Measurements from ENCODE around the gene HGFAC. TPM values are rescaled to one million over a fixed set of nuclear protein-coding genes. Genes with fewer than 3 reads are reported as not detected.

HGFAC gene
- polyA plus RNA-seq, 1 of the 3 experiments (the other 2 are of a cell fraction), result 0.43 TPM

DNA sequence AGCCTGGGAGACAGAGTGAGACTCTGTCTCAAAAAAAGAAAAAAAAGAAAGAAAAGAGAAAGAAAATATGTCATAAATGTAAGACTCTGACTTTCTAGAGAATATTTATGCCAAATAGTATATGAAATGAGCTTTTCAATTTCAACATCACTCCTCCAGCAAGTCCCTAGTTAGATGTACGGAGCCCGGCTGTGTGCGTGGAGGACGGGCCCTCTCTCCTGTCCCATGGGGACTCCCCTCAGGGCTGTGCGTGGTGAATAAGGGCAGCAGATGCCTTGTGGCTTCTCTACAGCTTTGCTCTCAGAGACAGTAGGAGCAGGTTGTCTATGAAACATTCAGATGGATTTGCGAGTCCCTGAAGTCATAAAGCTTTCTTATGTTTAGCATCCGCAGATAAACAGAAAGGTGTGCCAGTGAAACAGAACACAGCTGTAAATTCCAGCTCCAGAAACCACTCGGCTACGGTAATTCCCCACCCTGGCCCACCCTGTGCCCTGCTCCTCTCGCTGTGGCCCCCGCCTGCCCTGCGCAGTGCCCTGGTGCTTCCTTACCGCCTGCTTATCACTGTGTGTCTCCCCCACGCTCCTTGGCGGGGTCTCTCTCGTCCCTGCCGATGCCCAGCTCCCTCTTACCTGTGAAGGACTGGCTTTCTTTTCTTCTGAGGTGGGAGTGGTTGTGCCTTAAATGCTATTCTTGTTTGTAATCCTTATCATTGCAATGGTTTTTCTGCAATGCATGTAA is 13.9 kb upstream of the HGFAC start:
- WGBS (ENCODE audit: low lambda C conversion rate), result 98% methylated on average over 14 of the region's 17 CpGs
- Histone ChIP-seq H3K79me2 (ENCODE audit: insufficient read depth) (no peaks in the 10 kb centered on the region), H4K20me1 (ENCODE audit: insufficient read depth) (no peaks in the 10 kb centered on the region), H3F3A (replicated peaks; ENCODE audit: insufficient read depth) (no peaks in the 10 kb centered on the region), H2AFZ (ENCODE audit: low read depth) (no peak overlapping the region), H3K4me3 (ENCODE audit: low read depth in 2 of 2, low read length in 1 of 2) (no peak overlapping the region), H3K27ac (ENCODE audit: low read depth in 2 of 2, low read length in 1 of 2) (no peak overlapping the region), H3K4me1 (ENCODE audit: control insufficient read depth in 1 of 2, insufficient read depth in 2 of 2, low read depth in 1 of 2, low read length in 1 of 2) (no peaks in the 10 kb centered on the region), H3K4me2 (no peak overlapping the region), H3K36me3 (replicated peaks in 1 of 2; ENCODE audit: control insufficient read depth in 1 of 2, insufficient read depth in 2 of 2, low read length in 1 of 2) (peaks cover 2 to 31% of the 10 kb centered on the region in 2 experiments), H3K9ac (no peak overlapping the region), H3K9me3 (no peaks in the 10 kb centered on the region), H3K9me2 (no peaks in the 10 kb centered on the region), H3K27me3 (ENCODE audit: insufficient read depth) (no peaks in the 10 kb centered on the region)
- ChIA-PET CTCF (interaction anchor here (1.1 to 2.7 kb wide), 3 partner anchors 10 to 82 kb away, joined by 3 to 15 read pairs (median 4); no protein-coding TSS in a partner anchor), POLR2A (no interaction called here)
- no peak for DNase-seq
- TF ChIP-seq TCF12 (IDR thresholded peaks at IDR 0.05) (no peak), EZH2phosphoT487 (IDR thresholded peaks at IDR 0.05; ENCODE audit: borderline replicate concordance, low read depth) (no peak), TAF1 (IDR thresholded peaks at IDR 0.05; ENCODE audit: borderline replicate concordance, low read depth, low read length) (no peak), RCOR1 (IDR thresholded peaks at IDR 0.05; ENCODE audit: low read length) (no peak), EP300 (IDR thresholded peaks at IDR 0.05; ENCODE audit: borderline replicate concordance in 1 of 2, low read depth in 1 of 2, low read length in 1 of 2) (no peak), RFX5 (IDR thresholded peaks at IDR 0.05; ENCODE audit: low read length) (no peak), GATA2 (CRISPR knock-in tag; IDR thresholded peaks at IDR 0.05) (no peak)
- TF ChIP-seq, protein P1, sequence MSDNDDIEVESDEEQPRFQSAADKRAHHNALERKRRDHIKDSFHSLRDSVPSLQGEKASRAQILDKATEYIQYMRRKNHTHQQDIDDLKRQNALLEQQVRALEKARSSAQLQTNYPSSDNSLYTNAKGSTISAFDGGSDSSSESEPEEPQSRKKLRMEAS (IDR thresholded peaks at IDR 0.05; ENCODE audit: low read depth), result no peak
- TF ChIP-seq, protein P2, sequence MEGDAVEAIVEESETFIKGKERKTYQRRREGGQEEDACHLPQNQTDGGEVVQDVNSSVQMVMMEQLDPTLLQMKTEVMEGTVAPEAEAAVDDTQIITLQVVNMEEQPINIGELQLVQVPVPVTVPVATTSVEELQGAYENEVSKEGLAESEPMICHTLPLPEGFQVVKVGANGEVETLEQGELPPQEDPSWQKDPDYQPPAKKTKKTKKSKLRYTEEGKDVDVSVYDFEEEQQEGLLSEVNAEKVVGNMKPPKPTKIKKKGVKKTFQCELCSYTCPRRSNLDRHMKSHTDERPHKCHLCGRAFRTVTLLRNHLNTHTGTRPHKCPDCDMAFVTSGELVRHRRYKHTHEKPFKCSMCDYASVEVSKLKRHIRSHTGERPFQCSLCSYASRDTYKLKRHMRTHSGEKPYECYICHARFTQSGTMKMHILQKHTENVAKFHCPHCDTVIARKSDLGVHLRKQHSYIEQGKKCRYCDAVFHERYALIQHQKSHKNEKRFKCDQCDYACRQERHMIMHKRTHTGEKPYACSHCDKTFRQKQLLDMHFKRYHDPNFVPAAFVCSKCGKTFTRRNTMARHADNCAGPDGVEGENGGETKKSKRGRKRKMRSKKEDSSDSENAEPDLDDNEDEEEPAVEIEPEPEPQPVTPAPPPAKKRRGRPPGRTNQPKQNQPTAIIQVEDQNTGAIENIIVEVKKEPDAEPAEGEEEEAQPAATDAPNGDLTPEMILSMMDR (IDR thresholded peaks at IDR 0.05), result no peak

DNA sequence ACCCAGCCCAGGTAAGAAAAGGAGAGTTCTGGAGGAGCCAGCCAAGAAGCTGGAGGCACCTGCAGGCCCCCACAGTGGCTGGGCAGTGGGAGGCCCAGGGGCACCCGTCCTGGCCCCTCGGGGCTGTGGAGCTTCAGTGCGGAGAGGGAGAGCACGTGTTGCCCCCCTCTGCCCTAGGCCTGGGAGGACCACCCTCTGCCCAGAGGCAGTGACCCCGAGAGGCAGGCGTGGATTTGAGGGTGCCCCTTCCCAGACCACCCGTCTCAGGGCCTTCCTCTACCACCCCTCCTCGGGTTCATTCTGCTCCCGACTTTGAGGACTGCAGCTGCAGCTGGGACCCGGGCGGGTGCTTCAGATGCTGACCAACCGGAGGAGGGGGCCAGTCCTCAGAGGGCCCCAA is 12.1 kb upstream of the HGFAC start:
- H3K4me2 ChIP-seq, result no peak overlapping the region

More for the DNA sequence above, 12.1 kb upstream of the HGFAC start:
- Histone ChIP-seq H3F3A (replicated peaks; ENCODE audit: insufficient read depth) (no peaks in the 10 kb centered on the region), H3K4me1 (ENCODE audit: control insufficient read depth in 1 of 2, insufficient read depth in 2 of 2, low read depth in 1 of 2, low read length in 1 of 2) (no peaks in the 10 kb centered on the region), H3K9me2 (no peaks in the 10 kb centered on the region), H3K27ac (ENCODE audit: low read depth in 2 of 2, low read length in 1 of 2) (no peak overlapping the region), H3K9me3 (no peaks in the 10 kb centered on the region), H4K20me1 (ENCODE audit: insufficient read depth) (no peaks in the 10 kb centered on the region), H3K79me2 (ENCODE audit: insufficient read depth) (no peaks in the 10 kb centered on the region), H3K36me3 (replicated peaks in 1 of 2; ENCODE audit: control insufficient read depth in 1 of 2, insufficient read depth in 2 of 2, low read length in 1 of 2) (peaks cover 0 to 28% of the 10 kb centered on the region in 2 experiments), H2AFZ (ENCODE audit: low read depth) (no peak overlapping the region), H3K9ac (no peak overlapping the region), H3K4me3 (ENCODE audit: low read depth in 2 of 2, low read length in 1 of 2) (no peak overlapping the region), H3K27me3 (ENCODE audit: insufficient read depth) (no peaks in the 10 kb centered on the region)
- WGBS (ENCODE audit: low lambda C conversion rate), result 94% methylated on average over 10 of the region's 12 CpGs
- TF ChIP-seq FOXM1 (IDR thresholded peaks at IDR 0.05; ENCODE audit: low read depth) (no peak), ELF1 (IDR thresholded peaks at IDR 0.05) (no peak), RXRA (IDR thresholded peaks at IDR 0.05; ENCODE audit: borderline replicate concordance, low read depth) (no peak), FOXJ3 (CRISPR knock-in tag; IDR thresholded peaks at IDR 0.05) (no peak), SIN3A (IDR thresholded peaks at IDR 0.05; ENCODE audit: borderline replicate concordance, low read depth, low read length) (no peak), TEAD4 (IDR thresholded peaks at IDR 0.05; ENCODE audit: borderline replicate concordance, insufficient read depth) (no peak), RFX5 (IDR thresholded peaks at IDR 0.05; ENCODE audit: low read length) (no peak), CHD2 (IDR thresholded peaks at IDR 0.05; ENCODE audit: low read length, partially characterized antibody) (no peak)
- TF ChIP-seq, protein P1 (IDR thresholded peaks at IDR 0.05; ENCODE audit: low read depth), result no peak
- TF ChIP-seq, protein P3, sequence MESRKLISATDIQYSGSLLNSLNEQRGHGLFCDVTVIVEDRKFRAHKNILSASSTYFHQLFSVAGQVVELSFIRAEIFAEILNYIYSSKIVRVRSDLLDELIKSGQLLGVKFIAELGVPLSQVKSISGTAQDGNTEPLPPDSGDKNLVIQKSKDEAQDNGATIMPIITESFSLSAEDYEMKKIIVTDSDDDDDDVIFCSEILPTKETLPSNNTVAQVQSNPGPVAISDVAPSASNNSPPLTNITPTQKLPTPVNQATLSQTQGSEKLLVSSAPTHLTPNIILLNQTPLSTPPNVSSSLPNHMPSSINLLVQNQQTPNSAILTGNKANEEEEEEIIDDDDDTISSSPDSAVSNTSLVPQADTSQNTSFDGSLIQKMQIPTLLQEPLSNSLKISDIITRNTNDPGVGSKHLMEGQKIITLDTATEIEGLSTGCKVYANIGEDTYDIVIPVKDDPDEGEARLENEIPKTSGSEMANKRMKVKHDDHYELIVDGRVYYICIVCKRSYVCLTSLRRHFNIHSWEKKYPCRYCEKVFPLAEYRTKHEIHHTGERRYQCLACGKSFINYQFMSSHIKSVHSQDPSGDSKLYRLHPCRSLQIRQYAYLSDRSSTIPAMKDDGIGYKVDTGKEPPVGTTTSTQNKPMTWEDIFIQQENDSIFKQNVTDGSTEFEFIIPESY (IDR thresholded peaks at IDR 0.05; ENCODE audit: borderline replicate concordance, low read depth), result no peak
- ChIA-PET CTCF (interaction anchor here (0.6 to 2.5 kb wide), 4 partner anchors 10 to 205 kb away, joined by 3 to 9 read pairs (median 7); no protein-coding TSS in a partner anchor), POLR2A (no interaction called here)
- DNase-seq, result no peak
